D721Med (cell line): Measurements from ENCODE around the gene C4orf46.
"Not testable (repeated sequence)": the region's sequence is repeated elsewhere in the genome, so short reads cannot be mapped to it uniquely, and the experiment has no call there.

Experiments
- DNase-seq: peaks from one replicate; pipeline ENCODE4 v3.0.0; 2011; ENCODE audit warnings: low spot score; ENCODE audit not compliant: insufficient read length
- FAIRE-seq: peaks from 2 replicates; lab custom pipeline; 2011; peaks lifted over from hg19 to GRCh38; lab: Jason Lieb, UNC
- CTCF ChIP-seq: IDR thresholded peaks from 2 replicates; pipeline ENCODE4 v1.5.1; 2012; ENCODE audit warnings: mild to moderate bottlenecking, control low read depth; ENCODE audit not compliant: insufficient read depth; ENCODE audit errors: missing control alignments

C4orf46 gene

DNA sequence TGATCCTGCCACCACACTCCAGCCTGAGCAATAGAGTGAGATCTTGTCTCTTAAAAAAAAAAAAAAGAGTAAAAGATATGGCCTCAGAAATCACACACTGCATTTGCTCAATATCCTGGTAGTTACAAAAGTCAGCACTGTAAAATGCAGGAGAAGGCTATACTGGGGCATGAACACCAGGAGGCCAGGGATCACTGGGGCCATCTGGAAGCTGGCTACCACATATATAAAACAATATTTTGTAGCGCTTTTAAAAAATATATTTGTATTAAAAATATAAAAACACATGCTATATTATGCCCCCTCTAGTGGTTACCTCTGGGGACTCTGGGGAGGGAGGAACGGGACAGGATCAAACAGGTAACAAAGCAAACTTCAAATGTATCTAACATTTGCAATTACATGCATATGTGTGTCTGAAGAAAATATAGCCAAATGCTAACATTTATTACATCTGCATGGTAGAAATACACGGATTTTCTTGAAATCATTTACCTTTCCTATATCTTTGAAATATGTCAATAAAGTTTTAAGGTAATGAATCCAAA is 4.0 kb downstream of the C4orf46 start:
- DNase-seq (no peak), FAIRE-seq (no peak)
- no peak for TF ChIP-seq CTCF

DNA sequence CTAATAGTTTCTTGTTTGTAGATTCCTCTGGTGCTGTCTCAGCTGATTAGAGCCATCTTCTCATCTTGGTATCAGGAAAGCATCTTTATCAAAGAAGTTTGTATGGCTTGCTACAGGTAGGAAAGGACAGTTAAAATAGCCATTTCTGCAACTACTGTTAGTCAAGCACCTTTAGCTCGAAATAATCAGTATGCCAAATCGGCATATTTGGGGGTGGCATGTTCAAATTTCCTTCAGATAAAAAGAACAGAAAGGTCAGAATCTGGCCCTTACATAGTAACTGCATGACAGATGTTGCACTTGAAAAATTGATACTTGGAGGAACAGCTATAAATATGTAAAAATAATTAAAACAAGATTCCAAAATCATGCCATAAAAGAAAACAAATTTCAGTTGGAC is 4.8 kb downstream of the C4orf46 start:
- no peak for DNase-seq
- TF ChIP-seq CTCF, result no peak
- no peak for FAIRE-seq

DNA sequence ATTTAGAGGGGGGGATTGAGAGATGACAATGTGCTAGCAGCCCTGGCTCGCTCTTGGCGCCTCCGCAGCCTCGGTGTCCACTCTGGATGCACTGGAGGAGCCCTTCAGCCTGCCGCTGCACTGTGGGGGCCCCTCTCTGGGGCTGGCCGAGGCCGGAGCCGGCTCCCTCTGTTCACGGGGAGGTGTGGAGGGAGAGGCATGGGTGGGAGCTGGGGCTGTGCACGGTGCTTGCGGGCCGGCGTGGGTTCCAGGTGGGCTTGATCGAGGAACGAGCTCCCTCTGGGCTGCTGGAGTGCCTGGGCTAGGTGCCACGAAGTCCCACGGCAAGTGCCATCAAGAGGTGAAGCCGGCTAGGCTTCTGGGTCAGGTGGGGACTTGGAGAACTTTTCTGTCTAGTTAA is 6.9 kb downstream of the C4orf46 start:
- no peak for TF ChIP-seq CTCF
- FAIRE-seq (no peak), DNase-seq (no peak)

GRCh38 chr4:158663707-158664625 is 7.7 kb downstream of the C4orf46 start:
- DNase-seq, FAIRE-seq: not testable (repeated sequence)

DNA sequence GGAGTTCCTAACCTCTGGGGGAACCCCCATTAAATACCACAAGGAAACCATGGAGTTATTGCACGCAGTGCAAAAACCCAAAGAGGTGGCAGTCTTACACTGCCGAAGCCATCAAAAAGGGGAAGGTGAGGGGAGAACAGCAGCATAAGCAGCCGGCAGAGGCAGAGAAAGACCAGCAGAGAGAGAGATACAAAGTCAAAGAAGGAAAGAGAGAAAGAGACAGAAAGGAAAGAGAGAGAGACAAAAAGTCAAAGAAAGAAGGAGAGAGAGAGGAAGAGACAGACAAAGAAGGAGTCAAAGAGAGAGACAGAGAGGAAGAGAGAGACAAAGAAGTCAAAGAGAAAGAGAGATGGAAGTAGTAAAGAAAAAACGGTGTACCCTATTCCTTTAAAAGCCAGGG is 8.4 kb downstream of the C4orf46 start:
- not testable (repeated sequence) for FAIRE-seq, DNase-seq

- TF ChIP-seq CTCF, result no peak
- DNase-seq (no peak), FAIRE-seq (no peak)
Measured at GRCh38 chr4:158657291-158657690, 14.4 kb downstream of the C4orf46 start.

- DNase-seq (no peak), FAIRE-seq (no peak)
- no peak for TF ChIP-seq CTCF
Measured at GRCh38 chr4:158656439-158656838, 15.2 kb downstream of the C4orf46 start.

DNA sequence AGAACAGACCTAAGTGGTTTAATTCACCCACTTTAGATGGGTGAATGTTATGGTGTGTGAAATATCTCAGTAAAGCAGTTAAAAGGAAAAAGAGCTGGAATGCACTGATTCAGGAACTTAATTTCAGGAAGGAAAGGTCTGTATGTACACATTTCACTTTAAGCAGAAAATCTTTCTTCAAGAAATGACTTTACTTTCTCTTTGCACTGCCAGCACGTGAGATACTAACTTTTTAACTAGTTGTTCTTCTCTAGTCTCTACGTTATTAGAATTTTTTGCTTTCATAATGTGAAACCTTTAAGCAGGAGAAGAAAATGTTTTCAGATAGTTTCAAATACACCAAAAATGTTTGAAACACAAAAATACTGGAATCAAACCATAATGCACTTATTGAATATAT is 18.8 kb downstream of the C4orf46 start:
- no peak for TF ChIP-seq CTCF
- FAIRE-seq, result no peak

More for the DNA sequence above, 18.8 kb downstream of the C4orf46 start:
- no peak for DNase-seq
